Skeletal muscle tissue (tissue), 4 donors: ENCODE measurements around the gene TMEM132E. TPM values are rescaled to one million over a fixed set of nuclear protein-coding genes. Genes with fewer than 3 reads are reported as not detected.

Source experiments
- H3K27ac ChIP-seq: one replicate; pipeline ENCODE4 v1.7.0; 2013; ENCODE audit warnings: mild to moderate bottlenecking, low read depth, low read length, inconsistent platforms
- H3K27me3 ChIP-seq, 3 donors: one replicate each; pipeline ENCODE4 v1.7.0; 2013; ENCODE audit warnings: low read length in 3 of 3; ENCODE audit not compliant: control insufficient read depth in 3 of 3, insufficient read depth in 3 of 3
- H3K36me3 ChIP-seq, 3 donors: one replicate each; pipeline ENCODE4 v1.7.0; 2013; ENCODE audit warnings: low read length in 3 of 3; ENCODE audit not compliant: control insufficient read depth in 3 of 3, insufficient read depth in 3 of 3
- H3K4me1 ChIP-seq, 3 donors: one replicate each; pipeline ENCODE4 v1.7.0; 2013; ENCODE audit warnings: low read length in 3 of 3, mild to moderate bottlenecking in 3 of 3; ENCODE audit not compliant: control insufficient read depth in 3 of 3, insufficient read depth in 3 of 3
- H3K4me3 ChIP-seq, 3 donors: one replicate each; pipeline ENCODE4 v1.7.0; 2013; ENCODE audit warnings: low read length in 3 of 3
- H3K9ac ChIP-seq, 3 donors: one replicate each; pipeline ENCODE4 v1.7.0; 2013; ENCODE audit warnings: low read length in 3 of 3, mild to moderate bottlenecking in 3 of 3, moderate library complexity in 2 of 3, low read depth in 1 of 3
- H3K9me3 ChIP-seq, 3 donors: one replicate each; pipeline ENCODE4 v1.7.0; 2013; ENCODE audit warnings: low read length in 3 of 3; ENCODE audit not compliant: control insufficient read depth in 3 of 3
- total RNA-seq: library from RNA; depleted of rRNA; stranded (reverse); fragments of >200 nt; gene quantifications from one replicate; pipeline ENCODE4 v1.2.3, GENCODE V29; 2014
- donor health status: Osteomylitis.

TMEM132E gene
- total RNA-seq, 1 donor from 2014 or later: 0.52 TPM

GRCh38 chr17:34675143-34675542 is 95.8 kb downstream of the TMEM132E start:
- no peaks in the 10 kb centered on the region for H3K4me1 ChIP-seq
- no peak overlapping the region for H3K9ac ChIP-seq
- H3K4me3 ChIP-seq: no peak overlapping the region
- H3K9me3 ChIP-seq: no peaks in the 10 kb centered on the region
- peaks cover 0 to 4% (median 3%) of the 10 kb centered on the region in 3 donors for H3K27me3 ChIP-seq
- no peak overlapping the region for H3K27ac ChIP-seq
- no peaks in the 10 kb centered on the region for H3K36me3 ChIP-seq

GRCh38 chr17:34675605-34676004 is 96.2 kb downstream of the TMEM132E start:
- Histone ChIP-seq H3K4me3 (no peak overlapping the region), H3K27me3 (peaks cover 0 to 4% (median 3%) of the 10 kb centered on the region in 3 donors), H3K9ac (no peak overlapping the region), H3K27ac (no peak overlapping the region), H3K36me3 (no peaks in the 10 kb centered on the region), H3K9me3 (no peaks in the 10 kb centered on the region), H3K4me1 (no peaks in the 10 kb centered on the region)

- no peak overlapping the region for H3K4me3 ChIP-seq
- no peaks in the 10 kb centered on the region for H3K36me3 ChIP-seq
- H3K27ac ChIP-seq: no peak overlapping the region
- no peaks in the 10 kb centered on the region for H3K4me1 ChIP-seq
- no peak overlapping the region for H3K9ac ChIP-seq
- H3K27me3 ChIP-seq: peaks cover 2 to 7% (median 4%) of the 10 kb centered on the region in 3 donors
- H3K9me3 ChIP-seq: no peaks in the 10 kb centered on the region
These were observed 100.8 kb downstream of the TMEM132E start for GRCh38 chr17:34680151-34680550.

GRCh38 chr17:34682305-34682704 is 102.9 kb downstream of the TMEM132E start:
- no peak overlapping the region for H3K27ac ChIP-seq
- H3K9me3 ChIP-seq: no peaks in the 10 kb centered on the region
- no peak overlapping the region for H3K9ac ChIP-seq
- H3K4me1 ChIP-seq: no peaks in the 10 kb centered on the region
- peaks cover 4 to 7% (median 7%) of the 10 kb centered on the region in 3 donors for H3K27me3 ChIP-seq
- H3K36me3 ChIP-seq: no peaks in the 10 kb centered on the region
- H3K4me3 ChIP-seq: no peak overlapping the region

- H3K27me3 ChIP-seq: peaks cover 2 to 7% (median 7%) of the 10 kb centered on the region in 3 donors
- H3K36me3 ChIP-seq: no peaks in the 10 kb centered on the region
- H3K9ac ChIP-seq: no peak overlapping the region
- no peak overlapping the region for H3K4me3 ChIP-seq
- H3K9me3 ChIP-seq: peaks cover 0 to 3% (median 0%) of the 10 kb centered on the region in 3 donors
- no peak overlapping the region for H3K27ac ChIP-seq
- no peaks in the 10 kb centered on the region for H3K4me1 ChIP-seq
These were observed 104.0 kb downstream of the TMEM132E start for GRCh38 chr17:34683390-34683789.

Other genes starting within 250 kb of the TMEM132E start
- gene CCL13, start 223.1 kb upstream of the TMEM132E start, total RNA-seq: 3.7 TPM
- not detected for gene CCL1, start 216.3 kb upstream of the TMEM132E start, total RNA-seq